IMR-90 (cell line): Measurements from ENCODE around the gene FANCE.

ENCODE experiments used
- BHLHE40 ChIP-seq: fragments of 150-350 bp; IDR thresholded peaks from 2 replicates; pipeline ENCODE4 v1.6.1; 2016; ENCODE audit warnings: mild to moderate bottlenecking, low read depth, low read length
- CEBPB ChIP-seq: IDR thresholded peaks from 2 replicates; pipeline ENCODE4 v1.6.1; 2012; ENCODE audit warnings: low read depth, low read length, improper control_type of control experiment
- FOS ChIP-seq: fragments of 150-350 bp; IDR thresholded peaks from 2 replicates; pipeline ENCODE4 v1.6.1; 2016; ENCODE audit warnings: low read depth, low read length
- MAFK ChIP-seq: IDR thresholded peaks from 2 replicates; pipeline ENCODE4 v1.6.1; 2012; ENCODE audit warnings: low read depth, low read length, improper control_type of control experiment
- MAZ ChIP-seq: IDR thresholded peaks from 2 replicates; pipeline ENCODE4 v1.6.1; 2012; ENCODE audit warnings: low read depth, mild to moderate bottlenecking, low read length, improper control_type of control experiment, moderate library complexity, borderline replicate concordance
- MXI1 ChIP-seq: IDR thresholded peaks from 2 replicates; pipeline ENCODE4 v1.6.1; 2012; ENCODE audit warnings: low read depth, mild to moderate bottlenecking, low read length, moderate library complexity, borderline replicate concordance
- POLR2A ChIP-seq: IDR thresholded peaks from 2 replicates; pipeline ENCODE4 v1.6.1; 2012; ENCODE audit warnings: mild to moderate bottlenecking, low read depth, low read length
- RAD21 ChIP-seq: IDR thresholded peaks from 2 replicates; pipeline ENCODE4 v1.6.1; 2012; ENCODE audit warnings: low read length, improper control_type of control experiment
- RCOR1 ChIP-seq: IDR thresholded peaks from 2 replicates; pipeline ENCODE4 v1.6.1; 2012; ENCODE audit warnings: mild to moderate bottlenecking, low read length, improper control_type of control experiment; ENCODE audit not compliant: insufficient replicate concordance
- RFX5 ChIP-seq: IDR thresholded peaks from 2 replicates; pipeline ENCODE4 v1.8.0; 2012; ENCODE audit warnings: low read depth, mild to moderate bottlenecking, low read length, moderate library complexity
- SMC3 ChIP-seq: fragments of 150-350 bp; IDR thresholded peaks from 2 replicates; pipeline ENCODE4 v1.6.1; 2016; ENCODE audit warnings: low read depth, mild to moderate bottlenecking, antibody characterized with exemption, low read length, moderate library complexity
- TF ChIP-seq, protein P1 (sequence below): conservative IDR thresholded peaks from 2 replicates; pipeline ENCODE4 v1.5.1; 2012; ENCODE audit warnings: mild to moderate bottlenecking, low read depth, low read length, improper control_type of control experiment
- TF ChIP-seq, protein P2 (sequence below): fragments of 150-350 bp; IDR thresholded peaks from 2 replicates; pipeline ENCODE4 v1.6.1; 2016; ENCODE audit warnings: low read depth, mild to moderate bottlenecking, low read length, moderate library complexity, borderline replicate concordance

DNA sequence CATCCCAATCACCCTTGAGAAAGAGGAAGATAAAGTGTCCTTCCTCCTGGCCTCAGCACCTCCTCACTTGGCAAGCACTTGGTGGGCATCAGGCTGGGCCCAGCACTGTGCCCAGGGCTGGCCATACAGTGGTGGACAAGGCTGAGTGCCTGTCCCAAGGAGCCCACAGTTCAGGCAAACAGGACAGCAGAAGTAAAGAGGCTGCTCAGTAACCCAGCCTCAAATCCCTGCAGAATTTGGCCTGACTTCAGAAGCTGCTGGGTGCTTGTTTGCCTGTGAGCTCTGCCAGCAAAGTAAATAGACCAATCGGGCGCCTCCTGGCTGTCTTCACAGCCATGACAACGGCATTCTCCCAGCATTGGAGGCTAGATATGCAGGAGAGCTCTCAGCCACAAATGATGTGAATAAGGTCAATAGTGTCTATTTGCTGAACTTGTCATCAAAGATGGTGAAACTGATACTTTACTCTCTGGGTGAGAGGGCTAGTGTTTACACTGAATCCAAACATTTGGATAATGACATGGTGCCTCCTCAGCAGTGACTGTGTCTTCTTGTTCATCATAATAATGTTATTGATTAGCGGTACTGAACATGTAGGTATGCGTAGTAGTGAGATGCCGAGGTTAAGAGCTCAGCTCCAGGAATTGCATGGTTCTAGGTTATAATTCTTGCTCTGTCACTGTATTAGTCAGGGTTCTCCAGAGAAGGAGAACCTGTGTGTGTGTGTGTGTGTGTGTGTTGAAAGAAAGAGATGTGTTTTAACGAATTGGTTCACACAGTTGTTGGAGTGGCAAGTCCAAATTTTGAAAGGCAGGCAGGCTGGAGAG lies 36.9 kb upstream of the FANCE start:
- TF ChIP-seq, protein P1, sequence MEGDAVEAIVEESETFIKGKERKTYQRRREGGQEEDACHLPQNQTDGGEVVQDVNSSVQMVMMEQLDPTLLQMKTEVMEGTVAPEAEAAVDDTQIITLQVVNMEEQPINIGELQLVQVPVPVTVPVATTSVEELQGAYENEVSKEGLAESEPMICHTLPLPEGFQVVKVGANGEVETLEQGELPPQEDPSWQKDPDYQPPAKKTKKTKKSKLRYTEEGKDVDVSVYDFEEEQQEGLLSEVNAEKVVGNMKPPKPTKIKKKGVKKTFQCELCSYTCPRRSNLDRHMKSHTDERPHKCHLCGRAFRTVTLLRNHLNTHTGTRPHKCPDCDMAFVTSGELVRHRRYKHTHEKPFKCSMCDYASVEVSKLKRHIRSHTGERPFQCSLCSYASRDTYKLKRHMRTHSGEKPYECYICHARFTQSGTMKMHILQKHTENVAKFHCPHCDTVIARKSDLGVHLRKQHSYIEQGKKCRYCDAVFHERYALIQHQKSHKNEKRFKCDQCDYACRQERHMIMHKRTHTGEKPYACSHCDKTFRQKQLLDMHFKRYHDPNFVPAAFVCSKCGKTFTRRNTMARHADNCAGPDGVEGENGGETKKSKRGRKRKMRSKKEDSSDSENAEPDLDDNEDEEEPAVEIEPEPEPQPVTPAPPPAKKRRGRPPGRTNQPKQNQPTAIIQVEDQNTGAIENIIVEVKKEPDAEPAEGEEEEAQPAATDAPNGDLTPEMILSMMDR = peak; percentile 78
- TF ChIP-seq RAD21 = peak; percentile 73
- no peak; the same call in 1 of the 2 replicates for TF ChIP-seq FOS
- TF ChIP-seq RFX5 = no peak; the same call in 1 of the 2 replicates
- peak; percentile 33; the same call in 1 of the 2 replicates for TF ChIP-seq MXI1
- no peak for TF ChIP-seq MAZ
- TF ChIP-seq POLR2A = no peak
- peak; percentile 28; the same call in 1 of the 2 replicates for TF ChIP-seq MAFK
- peak; percentile 30 for TF ChIP-seq RCOR1
- TF ChIP-seq, protein P2, sequence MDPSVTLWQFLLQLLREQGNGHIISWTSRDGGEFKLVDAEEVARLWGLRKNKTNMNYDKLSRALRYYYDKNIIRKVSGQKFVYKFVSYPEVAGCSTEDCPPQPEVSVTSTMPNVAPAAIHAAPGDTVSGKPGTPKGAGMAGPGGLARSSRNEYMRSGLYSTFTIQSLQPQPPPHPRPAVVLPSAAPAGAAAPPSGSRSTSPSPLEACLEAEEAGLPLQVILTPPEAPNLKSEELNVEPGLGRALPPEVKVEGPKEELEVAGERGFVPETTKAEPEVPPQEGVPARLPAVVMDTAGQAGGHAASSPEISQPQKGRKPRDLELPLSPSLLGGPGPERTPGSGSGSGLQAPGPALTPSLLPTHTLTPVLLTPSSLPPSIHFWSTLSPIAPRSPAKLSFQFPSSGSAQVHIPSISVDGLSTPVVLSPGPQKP = no peak
- TF ChIP-seq SMC3 = peak; percentile 83
- peak; percentile 49; the same call in 1 of the 2 replicates for TF ChIP-seq CEBPB
- TF ChIP-seq BHLHE40 = peak; percentile 75; the same call in 1 of the 2 replicates
